HPDE6-E6E7 (cell line): ENCODE measurements around the gene RTN4.

ENCODE experiments used
- DNase-seq: peaks from one replicate; pipeline ENCODE4 v3.0.0; 2011; ENCODE audit warnings: missing footprints; ENCODE audit errors: extremely low spot score

RTN4 gene

GRCh38 chr2:54968561-54969218 lies 81.6 kb downstream of the RTN4 start:
- no peak for DNase-seq

DNA sequence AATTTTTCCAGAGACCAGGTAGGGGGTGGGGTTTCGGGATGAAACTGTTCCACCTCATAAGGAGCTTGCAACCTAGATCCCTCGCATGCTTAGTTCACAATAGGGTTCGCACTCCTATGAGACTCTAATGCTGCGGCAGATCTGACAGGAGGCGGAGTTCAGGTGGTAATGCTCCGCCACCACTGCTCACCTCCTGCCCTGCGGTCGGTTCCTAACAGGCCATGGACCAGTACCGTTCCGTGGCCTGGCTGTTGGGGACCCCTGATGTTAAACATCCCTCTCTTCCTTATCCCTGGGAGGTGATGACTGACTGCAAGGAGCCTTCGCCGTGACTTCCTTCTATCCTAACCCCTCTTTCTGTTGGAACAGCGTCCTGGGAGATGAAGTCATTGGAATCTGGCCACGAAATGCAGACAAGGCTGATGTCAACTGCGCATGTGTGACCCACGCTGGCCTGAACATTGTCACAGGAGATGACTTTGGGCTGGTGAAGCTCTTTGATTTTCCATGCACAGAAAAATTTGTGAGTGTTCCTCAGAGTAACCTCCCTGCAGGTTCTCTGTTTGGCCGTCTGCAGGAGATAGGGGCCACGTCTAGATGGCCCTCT lies 82.4 kb downstream of the RTN4 start:
- no peak for DNase-seq

DNA sequence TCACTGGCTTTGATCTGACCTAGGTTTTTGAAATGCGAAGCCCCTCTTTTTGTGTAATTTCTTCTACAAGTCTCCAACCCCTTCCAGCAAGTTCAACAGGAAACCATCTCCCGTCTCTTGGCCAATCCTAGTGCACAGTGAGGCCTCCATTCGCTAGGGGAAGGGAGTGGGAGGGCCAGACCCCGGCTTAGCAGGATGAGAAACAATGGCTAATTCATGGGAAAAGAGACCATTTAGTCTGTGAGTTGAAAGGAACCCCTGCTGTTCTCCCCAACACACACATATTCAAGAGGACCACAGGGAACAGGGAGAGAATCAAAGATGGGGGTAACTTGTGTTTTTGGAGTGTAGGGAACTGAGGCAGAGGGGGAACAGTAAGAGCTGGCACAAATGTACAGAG lies 83.0 kb downstream of the RTN4 start:
- DNase-seq: no peak

DNA sequence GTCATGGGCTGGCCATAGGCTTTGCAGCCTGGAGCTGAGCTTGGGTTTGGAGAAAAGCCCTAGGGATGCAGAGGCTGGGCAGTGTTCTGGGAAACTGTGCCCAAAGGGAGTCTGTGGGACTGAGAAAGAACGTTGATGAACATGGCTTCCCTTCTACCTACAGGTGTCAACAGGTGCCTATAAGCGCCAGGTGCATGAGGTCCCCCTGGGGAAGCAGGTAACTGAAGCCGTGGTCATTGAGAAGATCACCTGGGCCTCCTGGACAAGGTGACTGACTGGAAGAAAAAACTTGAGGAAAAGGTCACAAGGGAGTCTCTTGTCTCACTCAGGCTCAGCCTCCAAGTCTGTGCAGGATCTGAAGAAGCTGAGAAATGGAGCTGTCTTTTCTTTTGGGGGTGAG lies 83.4 kb downstream of the RTN4 start:
- DNase-seq: no peak

GRCh38 chr2:54966165-54966832 lies 84.0 kb downstream of the RTN4 start:
- DNase-seq: no peak

DNA sequence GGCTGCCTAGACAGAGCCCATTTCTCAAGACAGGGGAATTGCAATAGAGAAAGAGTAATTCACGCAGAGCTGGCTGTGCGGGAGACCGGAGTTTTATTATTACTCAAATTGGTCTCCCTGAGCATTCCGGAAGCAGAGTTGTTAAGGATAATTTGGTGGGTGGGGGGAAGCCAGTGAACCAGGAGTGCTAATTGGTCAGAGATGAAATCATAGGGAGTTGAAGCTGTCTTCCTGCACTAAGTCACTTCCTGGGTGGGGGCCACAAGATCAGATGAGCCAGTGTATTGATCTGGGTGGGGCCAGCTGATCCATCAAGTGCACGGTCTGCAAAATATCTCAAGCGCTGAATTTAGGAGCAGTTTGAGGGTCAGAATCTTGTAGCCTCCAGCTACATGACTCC lies 84.8 kb downstream of the RTN4 start:
- DNase-seq: no peak

DNA sequence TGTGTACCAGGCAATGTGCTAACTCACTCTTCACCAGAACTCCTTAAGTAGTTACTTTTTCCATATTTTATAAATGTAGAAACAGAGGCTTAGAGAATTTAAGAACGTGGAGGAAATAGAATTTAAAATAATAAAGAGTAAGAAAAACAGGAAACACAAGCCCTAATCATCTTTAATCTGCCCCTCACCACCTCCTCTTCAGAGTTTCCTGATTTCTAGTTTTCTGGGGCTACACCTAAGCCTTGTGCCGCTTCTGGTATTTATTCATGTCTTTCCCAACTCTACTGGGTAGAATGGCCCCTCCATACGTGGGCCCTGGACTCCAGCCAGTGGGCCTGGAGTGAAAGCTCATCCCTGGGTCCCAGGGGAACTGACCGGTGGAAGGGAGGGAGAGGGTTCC lies 85.4 kb downstream of the RTN4 start:
- DNase-seq: no peak

DNA sequence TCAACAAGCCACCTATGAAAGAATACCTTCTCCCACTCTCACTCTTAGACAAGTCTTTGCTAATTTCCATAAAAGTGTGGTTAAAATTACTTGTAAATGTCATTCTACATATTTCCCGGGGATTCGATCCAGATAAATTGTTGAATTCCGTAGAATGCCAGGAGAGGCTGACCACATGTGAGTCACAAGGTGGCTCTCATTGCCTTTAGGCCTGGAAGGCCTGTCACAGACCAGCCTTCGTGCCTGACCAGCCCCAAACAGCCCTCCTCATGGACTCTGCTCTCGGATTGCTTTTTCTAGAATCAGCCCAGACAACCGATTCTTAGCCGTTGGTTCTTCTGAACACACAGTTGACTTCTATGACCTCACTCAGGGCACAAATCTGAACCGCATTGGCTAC lies 86.0 kb downstream of the RTN4 start:
- DNase-seq: no peak

GRCh38 chr2:54963476-54963875 lies 86.8 kb downstream of the RTN4 start:
- no peak for DNase-seq

GRCh38 chr2:54962935-54963440 lies 87.3 kb downstream of the RTN4 start:
- no peak for DNase-seq

DNA sequence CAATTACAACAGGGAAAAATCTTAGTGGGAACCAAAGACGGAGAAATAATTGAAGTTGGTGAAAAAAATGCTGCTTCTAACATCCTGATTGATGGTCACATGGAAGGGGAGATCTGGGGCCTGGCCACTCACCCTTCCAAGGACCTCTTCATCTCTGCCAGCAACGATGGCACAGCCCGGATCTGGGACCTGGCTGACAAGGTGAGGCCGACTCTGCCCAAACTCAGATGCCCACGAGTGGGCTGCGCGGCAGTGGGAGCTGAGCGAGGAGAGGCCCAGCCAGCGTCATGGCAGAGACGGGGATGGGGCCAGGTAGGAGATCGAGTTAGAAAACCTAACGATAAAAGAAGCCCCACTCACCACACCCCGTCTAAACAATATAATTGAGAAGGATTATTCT lies 87.7 kb downstream of the RTN4 start:
- DNase-seq: no peak

DNA sequence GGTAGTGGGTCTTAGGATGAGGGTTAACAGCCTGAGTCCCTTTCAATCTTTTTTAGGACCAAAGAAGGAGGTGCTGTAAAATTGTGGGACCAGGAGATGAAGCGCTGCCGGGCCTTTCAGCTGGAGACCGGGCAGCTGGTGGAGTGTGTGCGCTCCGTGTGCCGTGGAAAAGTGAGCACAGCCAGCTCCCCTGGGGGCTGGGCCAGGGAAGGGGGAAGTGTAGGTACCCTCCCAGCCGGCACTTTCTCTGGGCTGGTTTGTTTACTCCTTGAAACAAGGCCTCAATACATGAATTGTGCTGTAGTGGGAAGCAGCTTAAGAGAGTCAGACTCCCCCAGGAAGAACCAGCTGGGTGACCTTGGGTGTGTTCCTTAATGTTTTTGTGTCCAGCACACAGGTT lies 90.1 kb downstream of the RTN4 start:
- no peak for DNase-seq

GRCh38 chr2:54958717-54959371 lies 91.4 kb downstream of the RTN4 start:
- DNase-seq: no peak

GRCh38 chr2:54957321-54957999 lies 92.8 kb downstream of the RTN4 start:
- DNase-seq: no peak

- no peak for DNase-seq
These were observed 94.1 kb downstream of the RTN4 start for GRCh38 chr2:54956111-54956627.

DNA sequence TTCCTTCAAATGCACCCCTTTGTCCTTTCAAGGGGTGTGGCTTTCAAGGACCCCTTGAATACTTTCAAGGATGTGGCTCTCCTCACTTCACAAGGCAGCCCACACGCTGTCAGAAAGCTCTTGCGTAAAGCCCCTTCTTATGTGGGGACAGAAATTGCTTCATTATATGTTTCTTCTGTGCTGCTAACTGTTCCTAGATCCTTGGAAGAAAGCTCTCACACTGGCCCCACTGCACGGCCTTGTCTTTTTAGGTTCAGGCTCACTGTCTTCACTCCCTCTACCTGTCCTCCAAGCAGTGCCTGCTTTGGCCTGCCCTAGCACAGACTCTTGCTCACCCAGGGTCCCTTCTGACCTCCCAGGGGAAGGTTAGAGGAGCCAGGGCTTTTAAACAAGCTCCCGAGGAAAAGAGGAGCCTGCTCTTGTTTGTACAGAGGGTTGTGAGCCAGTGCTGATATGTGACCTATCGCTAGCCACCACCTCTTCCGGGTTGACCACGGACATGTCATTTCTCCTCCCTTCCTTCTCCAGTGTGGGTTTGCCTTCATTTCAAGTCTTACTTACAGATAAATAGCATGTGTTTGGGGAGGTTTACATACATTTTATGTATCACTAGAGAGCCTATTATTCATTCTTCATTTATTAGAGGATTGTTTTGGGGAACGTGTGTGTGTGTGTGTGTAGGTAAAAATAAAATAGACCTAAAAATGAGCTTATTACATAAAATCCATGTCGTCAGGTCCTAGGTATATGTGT lies 94.7 kb downstream of the RTN4 start:
- no peak for DNase-seq

GRCh38 chr2:54954705-54955357 lies 95.4 kb downstream of the RTN4 start:
- DNase-seq: no peak

- no peak for DNase-seq
These were observed 96.1 kb downstream of the RTN4 start for GRCh38 chr2:54954158-54954557.

GRCh38 chr2:54952978-54953456 lies 97.2 kb downstream of the RTN4 start:
- no peak for DNase-seq

DNA sequence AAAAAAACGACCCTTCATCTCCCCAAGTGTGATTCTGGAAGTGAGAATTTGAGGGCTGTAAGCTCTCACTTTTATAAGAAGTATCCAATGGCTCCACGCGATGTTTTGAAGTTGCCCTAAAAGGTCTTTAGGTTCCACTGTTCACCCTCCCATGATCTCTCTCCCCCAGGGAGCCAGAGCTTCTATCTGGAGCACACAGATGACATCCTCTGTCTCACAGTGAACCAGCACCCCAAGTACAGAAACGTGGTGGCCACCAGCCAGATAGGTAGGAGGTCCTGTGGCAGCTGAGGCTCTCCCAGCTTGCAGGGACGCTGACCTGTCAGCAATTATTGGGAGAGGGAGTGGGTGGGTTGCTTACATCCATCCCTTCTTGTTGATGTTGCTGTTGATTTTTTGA lies 97.8 kb downstream of the RTN4 start:
- DNase-seq: no peak
